COLO668 (cell line): ENCODE data around the gene RERE.
"Not testable (repeated sequence)": the region's sequence is repeated elsewhere in the genome, so short reads cannot be mapped to it uniquely, and the experiment has no call there.

Experiments used
- DNase-seq: peaks from one replicate; lab custom pipeline; 2025; ENCODE audit not compliant: unreplicated experiment; lab: John Stamatoyannopoulos, UW

Gene RERE

DNA sequence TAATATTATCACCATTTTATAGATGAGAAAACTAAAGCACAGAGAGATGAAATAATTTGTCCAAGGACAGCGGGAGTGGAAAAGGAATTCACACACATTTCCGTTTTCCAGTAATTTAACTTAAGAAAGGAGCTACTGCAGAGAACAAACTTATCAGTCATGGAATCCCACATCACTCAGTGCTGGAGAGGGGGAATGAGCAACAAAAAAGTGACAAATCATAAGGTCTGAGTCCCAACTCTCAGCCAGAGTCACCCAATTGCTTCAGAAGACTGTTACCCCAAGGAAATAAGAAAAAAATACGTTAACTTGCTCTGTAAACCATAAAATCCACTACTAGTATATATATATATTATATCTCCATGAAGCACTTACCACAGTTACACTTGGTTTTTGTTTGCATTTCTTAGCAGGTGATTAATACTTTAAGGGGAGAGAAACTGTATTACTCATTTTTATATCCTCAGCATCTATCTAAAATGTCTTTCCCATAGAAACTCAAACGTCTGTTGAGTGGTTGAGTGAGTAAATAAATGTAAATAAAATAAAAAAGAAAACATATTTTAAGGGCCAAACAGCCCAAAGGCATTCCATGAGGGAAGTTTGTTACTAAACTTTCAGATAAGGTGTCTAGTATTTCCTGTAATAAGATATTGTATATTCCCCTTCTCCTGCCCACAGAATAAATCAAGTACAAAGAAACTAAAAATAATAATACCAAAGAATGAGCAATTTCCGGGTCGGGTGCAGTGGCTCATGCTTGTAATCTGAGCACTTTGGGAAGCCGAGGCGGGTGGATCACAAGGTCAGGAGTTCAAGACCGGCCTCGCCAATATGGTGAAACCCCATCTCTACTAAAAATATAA, 422.8 kb downstream of the RERE start:
- no peak for DNase-seq

DNA sequence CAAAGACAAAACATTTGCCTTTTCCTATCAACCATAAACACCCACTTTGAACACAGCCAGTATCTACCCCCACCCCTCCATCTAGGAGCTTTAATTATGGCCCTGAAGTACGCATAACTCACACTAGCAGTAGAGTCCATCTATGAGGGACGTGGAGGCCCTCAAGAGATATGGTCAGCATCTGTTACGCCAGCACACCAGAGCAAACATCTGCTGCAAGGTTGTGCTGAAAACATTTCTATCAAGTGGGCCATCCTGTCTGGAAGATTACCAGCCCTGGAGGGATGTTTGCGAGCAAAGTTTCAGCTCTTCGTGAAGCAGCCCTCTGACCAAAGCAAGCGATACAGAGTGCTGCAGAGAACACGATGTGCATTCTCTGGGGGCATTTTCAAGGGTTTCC, 424.9 kb downstream of the RERE start:
- no peak for DNase-seq

DNA sequence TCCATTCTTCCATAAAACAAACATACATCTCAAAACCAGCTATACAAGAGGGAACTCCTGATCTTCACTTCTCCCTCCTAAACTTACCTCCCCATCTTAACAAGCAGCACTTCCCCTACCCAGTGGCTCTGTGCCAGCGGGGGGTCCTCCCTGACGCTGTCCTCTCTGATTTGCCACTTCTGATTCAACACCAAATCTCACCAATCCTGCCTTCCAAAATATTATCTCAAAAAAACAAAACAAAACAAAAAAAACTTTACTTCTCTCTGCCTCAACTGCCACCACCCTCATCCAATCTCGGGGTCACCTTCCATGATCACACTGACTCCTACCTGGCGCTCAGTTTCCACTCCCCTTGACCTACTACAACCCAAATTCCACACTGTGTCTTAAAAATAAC, 426.7 kb downstream of the RERE start:
- no peak for DNase-seq

DNA sequence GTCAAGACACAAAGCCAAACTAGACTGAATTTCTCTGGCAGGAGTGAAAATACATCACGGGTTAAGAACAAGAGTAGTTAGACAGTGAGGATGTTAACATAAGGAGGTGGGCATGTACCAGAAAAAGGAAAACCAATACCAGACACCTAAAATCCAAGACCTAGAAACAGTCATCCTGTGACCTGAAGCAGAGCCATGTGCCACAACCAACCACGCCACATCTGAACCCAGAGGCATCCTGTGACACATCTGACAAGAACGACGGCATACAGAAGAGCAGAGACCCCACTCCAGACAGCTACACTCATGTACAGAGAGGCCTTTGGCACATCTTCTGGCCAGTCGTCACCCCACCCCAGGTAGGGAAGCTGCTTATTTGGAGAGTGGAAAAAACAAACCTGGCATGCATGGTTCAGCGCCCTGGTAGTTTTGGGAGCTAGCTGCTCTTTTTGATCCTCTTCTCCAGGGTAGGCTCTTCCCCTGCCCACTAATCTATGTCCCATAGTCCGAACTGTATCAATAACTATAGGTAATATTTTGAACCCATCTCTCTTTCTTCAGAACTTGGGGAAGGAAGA, 427.4 kb downstream of the RERE start:
- DNase-seq = no peak

DNA sequence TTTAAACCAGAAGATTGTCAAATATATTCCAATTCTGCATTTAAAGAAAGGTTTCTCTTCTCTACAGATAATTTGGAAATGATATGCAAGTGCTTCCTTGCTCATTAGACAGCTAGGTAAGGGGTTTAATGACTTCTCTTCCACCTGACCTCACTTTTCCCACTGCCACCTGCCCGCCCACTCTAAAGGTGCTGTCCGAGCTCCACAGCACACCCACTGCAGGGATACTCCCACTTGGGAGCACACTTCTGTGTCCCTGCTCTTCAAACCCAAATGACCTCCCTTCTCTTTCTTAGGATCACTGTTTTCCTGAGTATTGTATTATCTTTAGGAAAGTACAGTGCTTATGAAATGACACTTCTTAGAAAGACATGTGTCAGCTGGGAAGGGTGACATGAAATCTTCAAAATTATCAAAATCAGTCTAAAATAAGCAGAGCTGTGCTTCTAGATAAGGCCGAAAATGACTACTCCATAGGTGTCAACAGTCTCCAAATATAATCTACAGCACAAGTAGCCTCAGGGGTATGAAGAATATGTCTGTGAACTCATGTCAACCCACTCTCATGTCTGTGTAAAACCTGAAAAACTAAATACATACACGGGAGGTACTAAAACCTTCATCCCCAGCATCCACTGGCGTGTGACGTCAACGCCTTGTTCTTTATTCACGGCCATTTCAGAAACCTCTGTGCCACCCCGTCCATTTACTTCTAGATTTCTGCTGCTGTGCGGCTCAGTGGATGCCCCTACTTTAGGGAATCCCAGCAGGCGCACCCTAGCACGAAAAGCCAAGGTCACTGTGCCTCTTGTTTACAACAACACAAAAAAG, 428.5 kb downstream of the RERE start:
- no peak for DNase-seq

DNA sequence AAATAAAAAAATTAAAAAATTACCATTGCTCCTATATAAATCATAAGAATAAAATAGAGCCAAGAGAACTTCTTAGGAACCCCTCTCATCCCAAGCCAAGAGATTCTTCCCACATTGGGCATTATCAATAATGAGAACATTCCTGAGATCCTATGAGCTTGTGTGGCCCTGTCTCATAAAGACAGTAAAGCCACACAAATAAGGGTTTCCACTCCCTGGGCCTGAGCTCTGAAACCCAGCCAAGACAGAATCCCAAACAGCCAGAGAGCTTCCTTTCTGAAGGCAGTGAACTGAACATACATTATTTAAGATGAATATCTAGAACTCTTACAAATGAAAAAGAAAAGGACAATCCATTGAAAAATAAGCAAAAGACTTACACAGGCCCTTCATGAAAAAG, 431.2 kb downstream of the RERE start:
- no peak for DNase-seq

DNA sequence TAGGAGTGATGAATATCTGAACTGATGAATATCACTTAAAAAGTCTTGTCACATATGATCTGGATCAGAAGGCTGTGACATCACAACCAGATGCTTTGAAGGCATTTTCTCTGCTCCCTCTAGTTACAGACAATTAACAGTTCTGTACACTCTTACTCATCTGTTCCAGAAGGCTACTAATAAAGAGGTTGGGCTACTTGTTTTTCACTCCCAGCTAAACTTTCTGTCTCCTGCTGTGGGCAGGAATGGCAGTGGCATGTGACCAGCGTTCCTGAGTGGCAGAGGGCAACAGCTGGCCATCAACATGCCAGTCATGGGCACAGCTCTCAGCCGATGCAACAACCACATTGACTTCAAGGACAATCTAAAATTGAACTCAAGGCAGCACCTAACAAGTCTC, 432.9 kb downstream of the RERE start:
- no peak for DNase-seq

DNA sequence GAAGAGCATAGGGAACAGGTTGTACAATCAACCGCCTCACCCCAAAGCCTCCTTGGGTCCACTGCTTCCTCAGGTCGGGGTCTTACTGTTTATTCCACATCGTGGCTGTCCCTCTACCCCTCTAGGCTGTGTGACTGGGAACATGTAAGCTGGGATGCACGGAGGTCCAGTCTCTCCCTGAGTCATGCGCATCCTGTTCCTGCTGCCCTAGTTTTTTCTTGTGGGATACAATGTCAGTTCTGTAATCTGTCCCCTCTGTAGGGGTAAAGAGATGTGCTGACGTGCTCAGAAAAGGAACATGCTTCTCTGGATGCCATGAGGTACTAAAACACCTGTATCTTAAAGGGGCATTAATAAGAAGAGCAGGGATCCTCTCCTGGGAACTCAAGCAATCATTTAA, 433.4 kb downstream of the RERE start:
- no peak for DNase-seq

DNA sequence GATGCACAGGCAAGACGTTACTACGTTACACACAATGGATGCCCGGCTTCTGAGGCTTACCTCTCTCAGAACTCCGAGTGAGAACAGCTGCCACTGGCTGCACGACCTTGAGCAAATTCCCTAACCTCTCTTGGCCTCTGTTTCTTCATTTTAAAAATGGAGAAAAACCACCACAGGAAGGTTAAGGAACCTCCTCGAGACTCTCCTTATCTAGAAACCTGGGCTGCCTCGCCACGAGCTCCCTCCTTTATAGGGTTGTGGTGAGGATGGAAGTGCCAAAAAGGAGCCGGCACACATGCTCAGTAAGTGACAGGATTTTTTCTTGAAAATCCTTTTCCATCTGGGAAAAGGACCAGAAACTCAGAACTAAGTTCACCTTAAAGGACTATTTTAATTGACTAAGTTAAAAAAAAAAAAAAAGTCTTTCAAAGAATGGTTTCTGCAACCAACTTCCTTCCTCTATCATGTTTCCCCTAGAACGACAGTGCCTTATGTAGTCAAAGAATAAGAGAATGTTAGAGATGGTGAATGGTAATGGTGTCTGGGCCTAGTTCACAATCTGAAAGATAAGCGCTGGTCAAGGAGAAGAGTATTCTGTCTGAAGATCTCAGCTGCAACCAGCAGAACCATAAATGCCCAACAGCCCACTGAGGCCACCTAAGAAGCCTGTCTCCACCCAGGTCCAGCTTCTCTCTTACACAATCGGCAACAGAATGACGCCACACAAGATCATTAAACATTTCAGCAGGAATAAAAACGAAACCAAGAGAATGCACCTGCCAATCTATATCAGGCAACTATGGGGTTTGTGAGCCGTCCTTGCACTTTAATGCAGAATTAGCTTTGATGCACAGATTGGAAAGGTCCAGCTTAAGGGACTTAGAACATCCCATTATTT, 434.6 kb downstream of the RERE start:
- DNase-seq = no peak

DNA sequence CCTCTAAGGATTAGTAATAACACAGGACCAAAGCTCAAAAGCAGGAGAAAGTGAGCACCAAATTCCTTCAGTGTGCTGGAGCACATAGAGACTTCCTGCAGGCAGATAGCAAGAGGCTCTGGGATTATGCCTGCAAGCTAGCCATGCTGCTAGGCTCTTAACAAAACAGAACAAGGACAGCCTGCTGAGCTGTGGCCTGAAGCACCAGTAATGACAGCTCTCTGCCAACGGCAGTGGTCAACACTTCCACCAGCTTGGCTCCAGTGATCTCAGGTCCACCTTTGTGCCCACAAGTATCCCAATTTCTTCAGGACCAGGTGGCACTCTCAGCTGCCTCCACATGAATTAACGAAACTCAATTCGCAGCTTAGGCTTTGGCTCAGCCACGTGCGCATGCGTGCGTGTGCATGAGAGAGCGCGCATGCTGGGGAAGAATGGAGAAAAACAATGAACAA, 435.4 kb downstream of the RERE start:
- DNase-seq = no peak

DNA sequence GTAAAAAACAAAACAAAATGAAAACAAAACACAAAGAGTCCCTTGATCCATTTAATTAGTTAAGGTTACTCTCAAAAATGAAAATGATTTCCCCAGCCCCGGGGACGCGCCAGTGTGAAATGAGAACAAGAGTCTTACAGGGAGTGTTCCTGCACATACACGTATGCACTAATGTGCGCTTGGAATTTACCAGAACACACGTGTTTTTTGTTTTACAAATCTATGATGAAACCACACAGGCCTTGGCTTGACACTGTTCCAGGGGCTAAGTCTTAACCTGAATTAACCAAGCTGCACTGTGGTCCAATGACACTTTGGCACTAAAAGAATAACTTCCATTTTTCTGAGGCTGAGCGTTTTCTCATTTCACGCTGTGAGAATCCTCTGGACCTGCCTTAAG, 435.8 kb downstream of the RERE start:
- no peak for DNase-seq

DNA sequence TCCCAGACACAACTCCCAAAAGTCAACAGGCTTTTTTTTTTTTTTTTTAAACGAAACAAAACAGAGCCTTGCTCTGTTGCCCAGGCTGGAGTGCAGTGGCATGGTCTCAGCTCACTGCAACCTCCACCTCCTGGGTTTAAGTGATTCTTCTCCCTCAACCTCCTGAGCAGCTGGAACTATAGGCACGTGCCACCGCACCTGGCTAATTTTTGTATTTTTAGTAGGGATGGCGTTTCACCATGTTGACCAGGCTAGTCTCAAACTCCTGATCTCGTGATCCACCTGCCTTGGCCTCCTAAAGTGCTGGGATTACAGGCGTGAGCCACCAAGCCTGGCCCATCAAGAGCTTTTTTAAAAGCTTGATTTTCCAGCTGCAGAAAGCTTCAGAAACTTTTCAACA, 437.1 kb downstream of the RERE start:
- not testable (repeated sequence) for DNase-seq

DNA sequence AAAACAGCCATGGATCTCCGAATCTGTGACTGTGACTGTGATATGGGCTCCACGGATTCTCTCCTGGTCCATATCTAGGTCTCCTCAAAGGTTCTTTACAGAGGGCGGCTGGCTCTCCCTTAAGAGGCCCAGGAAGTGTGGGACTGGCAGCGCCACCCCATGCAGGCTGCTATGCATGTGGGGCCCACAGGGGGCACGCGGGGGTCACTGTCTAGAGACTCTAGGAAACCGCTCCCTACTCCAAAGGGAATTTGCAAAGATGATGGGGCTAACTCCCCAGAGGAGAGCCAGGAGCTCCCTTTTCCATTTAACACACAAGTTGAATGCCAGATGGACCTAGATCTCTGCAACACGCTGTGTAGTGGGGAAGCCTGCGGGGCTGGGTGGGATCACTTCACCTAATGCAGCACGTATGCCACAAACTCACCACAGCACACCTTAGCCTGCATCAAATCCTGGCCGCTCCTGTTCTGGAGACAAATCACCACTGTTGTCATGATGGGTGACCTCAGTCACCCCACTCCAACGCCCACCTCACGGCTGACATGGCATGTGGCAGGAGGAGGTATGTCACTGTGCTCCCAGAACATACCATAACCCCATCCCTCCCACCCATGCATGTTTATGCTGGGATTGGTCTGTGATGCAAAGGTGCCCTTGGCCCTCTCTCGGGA, 437.8 kb downstream of the RERE start:
- no peak for DNase-seq

DNA sequence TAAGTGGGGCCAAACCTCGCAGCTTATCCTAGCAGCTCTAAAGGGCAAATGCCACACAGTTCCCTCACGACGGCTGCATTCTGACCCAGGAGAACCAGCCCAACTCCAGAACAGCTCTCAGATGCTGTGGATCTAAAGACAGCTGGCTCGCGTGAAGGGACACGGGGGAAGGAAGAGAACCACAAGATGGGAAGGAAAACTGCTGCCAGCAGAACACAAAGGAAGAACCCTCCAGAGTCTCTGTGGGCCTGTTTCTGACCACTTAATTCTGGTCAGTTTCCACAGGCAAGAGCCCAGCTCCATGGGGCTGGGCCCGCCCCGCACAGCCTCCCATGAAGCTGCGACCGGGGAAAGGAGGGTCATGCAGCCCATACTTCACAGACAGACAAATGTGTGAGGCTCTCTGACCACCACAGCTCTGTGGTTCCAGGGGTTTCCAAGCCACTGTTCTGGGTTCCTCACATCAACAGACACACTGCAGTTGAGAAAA, 438.4 kb downstream of the RERE start:
- no peak for DNase-seq

DNA sequence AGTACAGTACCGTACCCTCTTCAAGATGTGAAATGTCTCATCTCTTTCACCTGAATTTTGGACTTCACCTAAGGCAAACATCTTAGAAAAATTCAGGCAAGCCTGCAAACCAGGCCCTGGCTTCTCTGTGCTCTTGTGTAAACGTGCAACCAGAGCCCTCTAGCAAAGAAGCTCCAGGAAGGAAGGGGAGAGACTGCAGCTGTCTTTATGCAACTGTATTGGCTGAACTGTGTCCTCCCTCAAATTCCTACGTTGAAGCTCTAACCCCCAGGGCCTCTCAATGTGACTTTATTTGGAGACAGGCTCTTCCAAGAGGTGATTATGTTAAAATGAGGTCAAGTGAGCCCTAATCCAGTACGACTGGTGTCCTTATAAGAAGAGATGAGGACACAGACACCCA, 439.3 kb downstream of the RERE start:
- no peak for DNase-seq

DNA sequence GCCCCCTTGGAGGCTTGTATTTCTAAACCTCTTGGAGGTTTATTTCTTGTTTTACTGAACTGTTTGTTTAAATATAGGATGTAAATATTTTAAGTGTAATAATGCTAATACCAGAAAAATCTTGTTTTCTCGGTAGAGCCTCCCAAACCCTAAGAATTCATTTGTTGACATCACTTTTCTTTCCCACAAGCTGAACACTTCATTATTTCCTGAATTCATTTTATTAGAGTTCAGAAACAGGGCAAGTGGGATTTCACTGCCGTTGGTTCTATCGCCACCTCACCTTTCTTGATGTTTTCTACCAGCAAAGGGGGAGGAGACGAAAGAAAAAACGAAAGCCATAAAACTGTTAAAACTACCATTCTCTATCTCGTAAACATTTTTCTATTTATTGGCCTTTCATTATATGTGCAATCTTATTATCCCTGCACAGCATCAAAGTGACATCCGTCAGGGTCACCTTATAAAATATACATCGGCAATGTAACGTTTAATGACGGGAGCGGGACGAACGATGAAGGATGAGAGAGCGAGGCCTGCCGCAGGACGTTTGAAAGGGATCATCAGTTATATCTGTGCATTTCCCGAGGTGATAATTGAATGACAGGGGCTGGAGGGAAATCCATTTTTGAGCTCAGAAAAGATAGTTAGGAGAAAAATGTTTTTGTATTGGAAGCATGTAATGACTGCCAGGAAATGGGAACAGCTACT, 440.0 kb downstream of the RERE start:
- DNase-seq = no peak

DNA sequence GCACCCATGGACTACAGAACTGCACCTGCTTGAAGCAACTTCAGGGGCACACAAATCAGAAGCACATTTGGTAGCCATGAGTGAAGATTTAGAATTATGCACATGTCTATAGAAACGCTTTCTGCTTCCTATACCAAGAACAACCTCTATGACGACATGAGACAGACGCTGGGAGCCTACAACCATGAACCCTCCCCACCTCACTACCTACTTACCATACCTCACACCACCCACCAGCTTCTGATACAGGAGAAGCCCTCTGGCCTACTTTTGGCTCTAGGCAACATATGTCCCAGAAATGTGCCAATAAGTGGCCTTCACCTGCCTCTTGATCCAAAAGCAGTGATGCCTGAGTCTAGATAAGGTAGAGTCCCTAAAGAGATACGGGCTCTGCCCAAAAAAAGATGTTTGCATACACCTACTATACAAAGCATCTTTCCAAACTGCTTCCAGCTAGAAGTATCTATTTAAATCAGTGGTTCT, 441.0 kb downstream of the RERE start:
- DNase-seq = no peak

DNA sequence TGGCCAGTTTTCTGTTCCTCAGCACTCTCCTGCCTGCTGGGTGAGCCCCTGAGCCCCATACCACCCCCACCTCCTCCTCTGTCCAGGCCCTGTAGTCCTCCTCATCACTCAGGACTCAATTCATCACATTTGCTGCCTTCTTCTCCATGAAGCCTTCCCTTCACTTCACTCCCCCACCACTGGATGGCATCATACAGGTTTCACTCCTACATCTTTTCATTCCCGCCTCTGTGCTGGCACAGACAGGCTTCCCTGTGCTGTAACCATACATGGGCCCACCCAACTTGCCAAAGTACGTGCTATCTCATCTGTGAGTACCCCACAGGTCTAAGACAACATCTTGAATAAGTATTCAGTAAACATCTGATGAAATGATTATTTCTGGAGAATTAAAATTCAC, 442.6 kb downstream of the RERE start:
- peak; percentile 47 for DNase-seq

DNA sequence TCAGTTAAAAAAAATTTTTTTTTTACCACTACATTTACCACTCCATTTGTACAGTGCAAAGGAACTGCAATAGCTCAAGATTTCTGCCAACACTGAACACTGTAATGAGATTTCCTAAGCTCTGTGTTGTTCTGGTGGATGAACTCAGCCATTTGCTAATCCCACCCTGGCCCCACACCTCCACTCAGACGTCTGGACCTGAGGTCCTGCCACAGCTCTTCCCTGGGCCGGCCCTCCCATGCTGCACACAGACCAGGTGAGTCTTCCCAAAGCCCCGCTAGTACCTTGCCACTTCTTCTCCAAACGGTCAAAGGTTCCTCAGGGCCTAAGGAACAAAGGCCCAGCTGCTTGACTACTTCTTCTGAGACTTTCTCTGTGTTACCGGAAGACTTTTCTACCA, 443.1 kb downstream of the RERE start:
- no peak for DNase-seq
